Osteoblast (primary cell): ENCODE measurements around the gene STK32B. TPM values are rescaled to one million over a fixed set of nuclear protein-coding genes. Genes with fewer than 3 reads are reported as not detected.

ENCODE experiments used
- DNase-seq: peaks from one replicate; pipeline ENCODE4 v3.0.0; 2011; ENCODE audit warnings: low spot score, mixed read lengths; ENCODE audit not compliant: insufficient read length; ENCODE audit errors: missing footprints
- H2AFZ ChIP-seq: 2 replicates; pipeline ENCODE4 v1.6.0; 2011; ENCODE audit warnings: mild to moderate bottlenecking, low read length
- H3K27ac ChIP-seq: 2 replicates; pipeline ENCODE4 v1.5.1; 2011; ENCODE audit warnings: mild to moderate bottlenecking, low read depth, low read length, moderate library complexity
- H3K27me3 ChIP-seq: 2 replicates; pipeline ENCODE4 v1.6.0; 2012; ENCODE audit warnings: mild to moderate bottlenecking, control low read depth, inconsistent platforms, low read length, moderate library complexity; ENCODE audit not compliant: insufficient read depth
- H3K36me3 ChIP-seq: 2 replicates; pipeline ENCODE4 v1.5.1; 2011; ENCODE audit warnings: mild to moderate bottlenecking, low read length, control low read depth, moderate library complexity; ENCODE audit not compliant: insufficient read depth
- H3K4me1 ChIP-seq: 2 replicates; pipeline ENCODE4 v1.5.1; 2011; ENCODE audit warnings: mild to moderate bottlenecking, low read length, control low read depth, moderate library complexity; ENCODE audit not compliant: insufficient read depth
- H3K4me2 ChIP-seq: 2 replicates; pipeline ENCODE4 v1.6.0; 2011; ENCODE audit warnings: mild to moderate bottlenecking, low read length; ENCODE audit not compliant: insufficient read depth
- H3K4me3 ChIP-seq: fragments of 200-600 bp; sonication (generic); 3 replicates; pipeline ENCODE4 v1.5.1; 2012; ENCODE audit warnings: mild to moderate bottlenecking, low read length, inconsistent platforms; ENCODE audit not compliant: insufficient read depth
- H3K79me2 ChIP-seq: 2 replicates; pipeline ENCODE4 v1.6.0; 2012; ENCODE audit warnings: mild to moderate bottlenecking, low read length, control low read depth, inconsistent platforms; ENCODE audit not compliant: insufficient read depth
- H3K9me3 ChIP-seq: 2 replicates; pipeline ENCODE4 v1.5.1; 2011; ENCODE audit warnings: low read depth, low read length, control low read depth
- H4K20me1 ChIP-seq: 2 replicates; pipeline ENCODE4 v1.6.0; 2012; ENCODE audit warnings: mild to moderate bottlenecking, low read length, control low read depth; ENCODE audit not compliant: insufficient read depth
- total RNA-seq: library from RNA; depleted of rRNA; stranded (reverse); fragments of >200 nt; gene quantifications from 2 replicates; pipeline ENCODE4 v1.2.3, GENCODE V29; 2012
- TF ChIP-seq, protein P1 (sequence below): IDR thresholded peaks from 2 replicates; pipeline ENCODE4 v1.5.1; 2011; ENCODE audit warnings: mild to moderate bottlenecking, low read depth, low read length, moderate library complexity; ENCODE audit errors: extremely low read depth

Gene STK32B
- total RNA-seq, 1 donor = 1.1 TPM

DNA sequence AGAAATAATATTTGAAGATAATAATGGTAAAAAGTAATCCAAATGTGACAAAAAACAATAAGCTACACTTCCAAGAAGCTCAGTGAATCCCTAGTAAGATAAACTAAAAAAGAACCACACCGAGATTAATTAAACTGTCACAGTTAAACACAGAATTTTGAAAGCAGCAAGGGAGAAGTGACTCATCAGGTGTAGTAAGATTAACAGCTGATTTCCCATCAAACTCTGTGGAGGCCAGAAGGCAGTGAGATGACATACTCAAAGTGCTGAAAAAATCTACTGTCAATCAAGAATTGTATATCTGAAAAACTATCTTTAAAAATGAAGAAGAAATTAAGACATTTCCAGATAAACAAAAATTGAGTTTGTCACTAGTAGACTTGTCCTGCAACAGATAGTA, 35.3 kb downstream of the STK32B start:
- no peaks in the 10 kb centered on the region for H3K4me1 ChIP-seq
- TF ChIP-seq, protein P1, sequence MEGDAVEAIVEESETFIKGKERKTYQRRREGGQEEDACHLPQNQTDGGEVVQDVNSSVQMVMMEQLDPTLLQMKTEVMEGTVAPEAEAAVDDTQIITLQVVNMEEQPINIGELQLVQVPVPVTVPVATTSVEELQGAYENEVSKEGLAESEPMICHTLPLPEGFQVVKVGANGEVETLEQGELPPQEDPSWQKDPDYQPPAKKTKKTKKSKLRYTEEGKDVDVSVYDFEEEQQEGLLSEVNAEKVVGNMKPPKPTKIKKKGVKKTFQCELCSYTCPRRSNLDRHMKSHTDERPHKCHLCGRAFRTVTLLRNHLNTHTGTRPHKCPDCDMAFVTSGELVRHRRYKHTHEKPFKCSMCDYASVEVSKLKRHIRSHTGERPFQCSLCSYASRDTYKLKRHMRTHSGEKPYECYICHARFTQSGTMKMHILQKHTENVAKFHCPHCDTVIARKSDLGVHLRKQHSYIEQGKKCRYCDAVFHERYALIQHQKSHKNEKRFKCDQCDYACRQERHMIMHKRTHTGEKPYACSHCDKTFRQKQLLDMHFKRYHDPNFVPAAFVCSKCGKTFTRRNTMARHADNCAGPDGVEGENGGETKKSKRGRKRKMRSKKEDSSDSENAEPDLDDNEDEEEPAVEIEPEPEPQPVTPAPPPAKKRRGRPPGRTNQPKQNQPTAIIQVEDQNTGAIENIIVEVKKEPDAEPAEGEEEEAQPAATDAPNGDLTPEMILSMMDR = no peak
- no peaks in the 10 kb centered on the region for H3K79me2 ChIP-seq
- no peak for DNase-seq
- no peak overlapping the region for H3K4me3 ChIP-seq
- no peak overlapping the region for H3K27ac ChIP-seq
- H3K27me3 ChIP-seq = no peaks in the 10 kb centered on the region
- H2AFZ ChIP-seq = no peak overlapping the region
- no peaks in the 10 kb centered on the region for H4K20me1 ChIP-seq
- H3K9me3 ChIP-seq = no peaks in the 10 kb centered on the region
- no peaks in the 10 kb centered on the region for H3K36me3 ChIP-seq
- no peak overlapping the region for H3K4me2 ChIP-seq

- Histone ChIP-seq H3K79me2 (no peaks in the 10 kb centered on the region), H3K4me1 (no peaks in the 10 kb centered on the region), H3K36me3 (no peaks in the 10 kb centered on the region), H3K4me2 (no peak overlapping the region), H2AFZ (no peak overlapping the region), H3K4me3 (no peak overlapping the region), H4K20me1 (no peaks in the 10 kb centered on the region), H3K9me3 (peaks cover 4% of the 10 kb centered on the region), H3K27me3 (no peaks in the 10 kb centered on the region), H3K27ac (no peak overlapping the region)
- TF ChIP-seq, protein P1 = no peak
- no peak for DNase-seq
These were observed 45.0 kb downstream of the STK32B start for GRCh38 chr4:5096261-5096660.

DNA sequence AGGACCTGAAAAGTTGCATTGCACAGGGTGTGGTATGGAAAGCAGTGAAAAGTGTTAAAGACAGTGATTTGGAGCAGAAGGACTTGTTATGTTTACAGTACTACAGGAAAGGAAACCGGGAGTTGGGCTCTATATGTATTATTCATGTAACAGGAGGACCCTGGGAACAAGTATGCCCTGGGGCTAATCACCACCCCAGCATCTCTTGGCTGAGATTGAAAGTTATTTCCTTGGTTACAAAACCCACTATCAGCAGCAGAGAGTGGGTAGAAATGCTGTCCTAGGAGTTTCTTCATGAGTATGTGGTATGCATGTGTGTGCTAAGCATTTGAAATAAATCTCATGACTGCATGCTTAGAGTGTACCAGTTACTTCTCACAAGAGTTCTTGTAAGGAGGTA, 46.9 kb downstream of the STK32B start:
- DNase-seq = no peak
- Histone ChIP-seq H4K20me1 (no peaks in the 10 kb centered on the region), H3K27ac (no peak overlapping the region), H2AFZ (no peak overlapping the region), H3K9me3 (peaks cover 4% of the 10 kb centered on the region), H3K27me3 (no peaks in the 10 kb centered on the region), H3K79me2 (no peaks in the 10 kb centered on the region), H3K36me3 (no peaks in the 10 kb centered on the region), H3K4me3 (no peak overlapping the region), H3K4me1 (no peaks in the 10 kb centered on the region), H3K4me2 (no peak overlapping the region)
- TF ChIP-seq, protein P1 = no peak

DNA sequence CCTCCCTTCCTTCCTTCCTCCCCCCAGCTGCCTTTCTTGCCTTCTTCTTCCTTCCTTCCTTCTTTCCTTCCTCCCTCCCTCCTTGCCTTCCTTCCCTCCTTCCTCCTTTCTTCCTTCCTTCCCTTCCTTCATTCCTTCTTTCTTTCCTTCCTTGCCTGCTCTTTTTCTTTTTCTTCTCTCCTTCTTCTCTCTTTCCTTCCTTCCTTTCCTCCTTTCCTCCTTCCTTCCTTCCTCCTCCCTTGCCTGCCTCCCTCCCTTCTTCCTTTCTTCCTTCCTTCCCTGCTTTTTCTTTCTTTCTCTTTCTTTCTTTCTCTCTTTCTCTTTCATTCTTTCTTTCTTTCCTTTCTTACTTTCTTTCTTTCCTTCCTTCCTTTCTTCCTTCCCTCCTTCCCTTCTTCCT, 49.1 kb downstream of the STK32B start:
- H3K79me2 ChIP-seq = no peaks in the 10 kb centered on the region
- no peak overlapping the region for H3K4me2 ChIP-seq
- peaks cover 4% of the 10 kb centered on the region for H3K9me3 ChIP-seq
- H3K4me1 ChIP-seq = no peaks in the 10 kb centered on the region
- no peak overlapping the region for H3K27ac ChIP-seq
- no peak overlapping the region for H2AFZ ChIP-seq
- H3K27me3 ChIP-seq = no peaks in the 10 kb centered on the region
- no peak for DNase-seq
- TF ChIP-seq, protein P1 = no peak
- H4K20me1 ChIP-seq = no peaks in the 10 kb centered on the region
- H3K4me3 ChIP-seq = no peak overlapping the region
- no peaks in the 10 kb centered on the region for H3K36me3 ChIP-seq
